Right lobe of liver (tissue), 6 donors: Measurements from ENCODE around the gene DTNB. TPM values are rescaled to one million over a fixed set of nuclear protein-coding genes. Genes with fewer than 3 reads are reported as not detected.

Source experiments
- ATAC-seq, 4 donors: fragments of 200-7000 bp; cut with Tn5 transposase; one replicate each; pipeline ENCODE4 v1.9.1; 2020; ENCODE audit warnings: mild to moderate bottlenecking in 4 of 4, moderate library complexity in 4 of 4
- DNase-seq, 3 donors: peaks; one replicate each; pipeline ENCODE4 v3.0.0-alpha.2; 2020
- H3K27ac ChIP-seq, 3 donors: fragments of 200-600 bp; one replicate each; pipeline ENCODE4 v1.8.0; 2022
- H3K27me3 ChIP-seq, 2 donors: fragments of 200-600 bp; one replicate each; pipeline ENCODE4 v1.8.0; 2022
- H3K36me3 ChIP-seq, 4 donors: fragments of 200-600 bp; sonication (generic) in 1 of 4; one replicate each; pipeline versions ENCODE4 v1.5.1 to v1.8.0; 2017 to 2022; ENCODE audit warnings: control low read depth in 1 of 4
- H3K4me1 ChIP-seq, 4 donors: fragments of 200-600 bp; sonication (generic) in 1 of 4; one replicate each; pipeline versions ENCODE4 v1.5.1 to v1.8.0; 2017 to 2022; ENCODE audit warnings: control low read depth in 1 of 4
- H3K4me3 ChIP-seq, 3 donors: fragments of 200-600 bp; one replicate each; pipeline ENCODE4 v1.8.0; 2022
- H3K9me3 ChIP-seq, 4 donors: fragments of 200-600 bp; sonication (generic) in 1 of 4; one replicate each; pipeline versions ENCODE4 v1.5.1 to v1.8.0; 2017 to 2022; ENCODE audit warnings: control low read depth in 1 of 4
- CTCF ChIP-seq, 4 donors: fragments of 200-600 bp in 3 of 4; fragments of 450-650 bp in 1 of 4; IDR thresholded peaks; one replicate each; pipeline versions ENCODE4 v1.5.1 to v1.8.0; 2016 to 2022; ENCODE audit warnings: antibody characterized with exemption in 4 of 4, mild to moderate bottlenecking in 2 of 4
- POLR2A ChIP-seq: fragments of 450-650 bp; IDR thresholded peaks from one replicate; pipeline ENCODE4 v1.6.1; 2017; ENCODE audit warnings: antibody characterized with exemption, mild to moderate bottlenecking
- WGBS: methylation state at CpG from one replicate; pipeline ENCODE4 v1.1.6; 2018; ENCODE audit warnings: low coverage, low lambda C conversion rate; ENCODE audit not compliant: insufficient coverage; ENCODE audit errors: missing lambda C conversion rate; 5-methylcytosine and 5-hydroxymethylcytosine counted together
- intact Hi-C, 2 donors: fragments of 100-400 bp; cut with DNase I; formaldehyde crosslinking; loops; one replicate each; pipeline versions ENCODE4 v1.11.2 to v1.14.1; 2022
- total RNA-seq, 6 experiments: library from RNA; depleted of rRNA in 2 of 6; stranded (reverse); fragments of >200 nt in 2 of 6; fragmentation: NEBNext Ultra II Directional in 3 of 6; extraction: Animal tissue kit (Norgen Biotek cat#: 25700) in 3 of 6; gene quantifications; one replicate each; pipeline versions ENCODE4 v1.1.0 to v1.2.4, GENCODE V29; 2016 to 2023
- donor health status: DM: no; HTN: yes; CAD: no.
- donor health status: DM: no; HTN: no; CAD: no.
- donor health status: DM: no; HTN: no; CAD: no.
- donor health status: DM: no; HTN: yes; CAD: no.
- donor health status: DM: no; HTN: yes; CAD: no.

DTNB gene
- total RNA-seq, 6 experiments from 2014 or later, result 7.0 to 10.3 (median 8.8) TPM

- Histone ChIP-seq H3K4me1 (peaks cover 0 to 15% (median 1%) of the 10 kb centered on the region in 4 donors), H3K9me3 (no peaks in the 10 kb centered on the region), H3K27me3 (no peaks in the 10 kb centered on the region), H3K4me3 (no peak overlapping the region), H3K36me3 (no peaks in the 10 kb centered on the region), H3K27ac (no peak overlapping the region)
- ATAC-seq (no peak), DNase-seq (no peak)
- intact Hi-C loops, result no loop called here
- 92% methylated on average over 2 of the region's 22 CpGs for WGBS
- no peak for TF ChIP-seq CTCF (IDR thresholded peaks at IDR 0.05)
- no peak for TF ChIP-seq POLR2A
Measured at GRCh38 chr2:25377822-25378421, 295.5 kb downstream of the DTNB start.

- intact Hi-C loops, result no loop called here
Measured at GRCh38 chr2:25376750-25377621, 296.4 kb downstream of the DTNB start.

GRCh38 chr2:25375989-25376545 lies 297.3 kb downstream of the DTNB start:
- Histone ChIP-seq H3K9me3 (no peaks in the 10 kb centered on the region), H3K4me3 (no peak overlapping the region), H3K4me1 (peaks cover 0 to 15% (median 1%) of the 10 kb centered on the region in 4 donors), H3K36me3 (no peaks in the 10 kb centered on the region), H3K27ac (no peak overlapping the region), H3K27me3 (no peaks in the 10 kb centered on the region)
- DNase-seq (no peak), ATAC-seq (no peak)
- TF ChIP-seq POLR2A (no peak), CTCF (IDR thresholded peaks at IDR 0.05) (no peak)
- WGBS, result 85% methylated on average over 10 of the region's 16 CpGs
- intact Hi-C loops, result no loop called here

More at GRCh38 chr2:25376750-25377621, 296.4 kb downstream of the DTNB start:
- H3K36me3 ChIP-seq, result no peaks in the 10 kb centered on the region
- TF ChIP-seq POLR2A, result no peak
- peak; percentile 74 to 98 (median 94) for TF ChIP-seq CTCF (IDR thresholded peaks at IDR 0.05)
- H3K27ac ChIP-seq, result no peak overlapping the region
- peak overlapping the region in 2 of 3 donors; percentile 0 to 24 for H3K4me3 ChIP-seq
- H3K9me3 ChIP-seq, result no peaks in the 10 kb centered on the region
- 57% methylated on average over 11 of the region's 52 CpGs for WGBS
- H3K27me3 ChIP-seq, result no peaks in the 10 kb centered on the region
- peaks cover 0 to 15% (median 1%) of the 10 kb centered on the region in 4 donors for H3K4me1 ChIP-seq
- ATAC-seq (peak; percentile 81 to 86 (median 86)), DNase-seq (peak; percentile 68 to 85 (median 82))

- ATAC-seq (no peak), DNase-seq (no peak)
- TF ChIP-seq CTCF (IDR thresholded peaks at IDR 0.05), result no peak
- no peak for TF ChIP-seq POLR2A
- H3K4me1 ChIP-seq, result peaks cover 0 to 15% (median 1%) of the 10 kb centered on the region in 4 donors
- H3K27ac ChIP-seq, result no peak overlapping the region
- H3K4me3 ChIP-seq, result no peak overlapping the region
- H3K27me3 ChIP-seq, result no peaks in the 10 kb centered on the region
- WGBS, result 95% methylated on average over 8 of the region's 17 CpGs
- no peaks in the 10 kb centered on the region for H3K9me3 ChIP-seq
- no peaks in the 10 kb centered on the region for H3K36me3 ChIP-seq
- intact Hi-C loops, result no loop called here
Measured at GRCh38 chr2:25375371-25375988, 297.9 kb downstream of the DTNB start.
